WTC11 (cell line): ENCODE results near the gene PCNX3. TPM values are rescaled to one million over a fixed set of nuclear protein-coding genes. Genes with fewer than 3 reads are reported as not detected.

Experiments used
- ATAC-seq: fragments of 200-7000 bp; cut with Tn5 transposase; 2 replicates; pipeline ENCODE4 v1.10.0; 2021; ENCODE audit warnings: mild to moderate bottlenecking, moderate library complexity
- CTCF ChIA-PET: fragments of 300-600 bp; sonication (Branson Sonifier 250); formaldehyde crosslinking; loops from one replicate; lab custom pipeline; 2021; ENCODE audit warnings: antibody characterized with exemption; lab: Charles Lee
- POLR2A ChIA-PET: fragments of 350-600 bp; sonication (Branson Sonifier 250); formaldehyde crosslinking; loops from one replicate; lab custom pipeline; 2021; ENCODE audit warnings: antibody characterized with exemption; lab: Charles Lee
- DNase-seq: peaks from one replicate; pipeline ENCODE4 v3.0.0; 2021; ENCODE audit warnings: low spot score
- H3K27ac Mint-ChIP-seq: 2 replicates; pipeline ENCODE4 v1.8.0; 2021; ENCODE audit warnings: mixed read lengths
- H3K27me3 Mint-ChIP-seq: 2 replicates; pipeline ENCODE4 v1.8.0; 2021; ENCODE audit warnings: low read depth, mild to moderate bottlenecking, moderate library complexity, mixed read lengths
- H3K36me3 Mint-ChIP-seq: 2 replicates; pipeline ENCODE4 v1.8.0; 2021; ENCODE audit warnings: mixed read lengths
- H3K4me1 Mint-ChIP-seq: 2 replicates; pipeline ENCODE4 v1.8.0; 2022; ENCODE audit warnings: mixed read lengths
- H3K4me3 Mint-ChIP-seq: 2 replicates; pipeline ENCODE4 v1.8.0; 2021; ENCODE audit warnings: mild to moderate bottlenecking, moderate library complexity, mixed read lengths
- H3K9me3 Mint-ChIP-seq: 2 replicates; pipeline ENCODE4 v1.8.0; 2021; ENCODE audit warnings: mixed read lengths
- GTF2I ChIP-seq: fragments of 250-450 bp; sonication (Bioruptor Pico); conservative IDR thresholded peaks from 2 replicates; pipeline ENCODE4 v1.4.0; 2021; ENCODE audit warnings: mild to moderate bottlenecking
- NR3C1 ChIP-seq: sonication (generic); formaldehyde crosslinking; conservative IDR thresholded peaks from 2 replicates; pipeline ENCODE4 v1.8.1; 2023; ENCODE audit warnings: low read depth, mild to moderate bottlenecking, missing genetic modification reagents
- TP53 ChIP-seq: sonication (generic); formaldehyde crosslinking; IDR thresholded peaks from 2 replicates; pipeline ENCODE4 v1.8.1; 2023; ENCODE audit warnings: mild to moderate bottlenecking, missing genetic modification reagents
- ZBTB21 ChIP-seq: sonication (generic); formaldehyde crosslinking; IDR thresholded peaks from 2 replicates; pipeline ENCODE4 v1.8.1; 2023; ENCODE audit warnings: mild to moderate bottlenecking, missing genetic modification reagents, borderline replicate concordance
- ZNF138 ChIP-seq: sonication (generic); formaldehyde crosslinking; conservative IDR thresholded peaks from 2 replicates; pipeline ENCODE4 v1.8.1; 2022; ENCODE audit warnings: mild to moderate bottlenecking, moderate library complexity, missing genetic modification reagents
- ZNF263 ChIP-seq: sonication (generic); formaldehyde crosslinking; IDR thresholded peaks from 2 replicates; pipeline ENCODE4 v1.8.1; 2022; ENCODE audit warnings: low read depth, mild to moderate bottlenecking, moderate library complexity, missing genetic modification reagents
- total RNA-seq: library from RNA; stranded (reverse); gene quantifications from 3 replicates; pipeline ENCODE4 v1.2.3, GENCODE V29; 2021
- TF ChIP-seq, protein P1 (sequence below): sonication (generic); formaldehyde crosslinking; IDR thresholded peaks from 2 replicates; pipeline ENCODE4 v1.8.1; 2023; ENCODE audit warnings: mild to moderate bottlenecking, missing genetic modification reagents, moderate library complexity
- TF ChIP-seq, protein P2 (sequence below): sonication (generic); formaldehyde crosslinking; IDR thresholded peaks from 2 replicates; pipeline ENCODE4 v1.8.1; 2023; ENCODE audit warnings: mild to moderate bottlenecking, missing genetic modification reagents, borderline replicate concordance
- TF ChIP-seq, protein P3 (sequence below): fragments of 250-450 bp; sonication (Bioruptor Pico); IDR thresholded peaks from 2 replicates; pipeline ENCODE4 v1.9.0; 2021; ENCODE audit warnings: mild to moderate bottlenecking
- TF ChIP-seq, protein P4 (sequence below): fragments of 250-450 bp; sonication (Bioruptor Pico); IDR thresholded peaks from 2 replicates; pipeline ENCODE4 v1.9.0; 2021; ENCODE audit warnings: mild to moderate bottlenecking, borderline replicate concordance
- TF ChIP-seq, protein P5 (sequence below): sonication (generic); formaldehyde crosslinking; IDR thresholded peaks from 2 replicates; pipeline ENCODE4 v1.8.1; 2023; ENCODE audit warnings: mild to moderate bottlenecking, moderate library complexity, missing genetic modification reagents
- TF ChIP-seq, protein P6 (sequence below): sonication (generic); formaldehyde crosslinking; IDR thresholded peaks from 2 replicates; pipeline ENCODE4 v1.8.1; 2023; ENCODE audit warnings: mild to moderate bottlenecking, missing genetic modification reagents, moderate library complexity

The PCNX3 gene
- total RNA-seq, 1 experiment from 2014 or later: 51.6 TPM

DNA sequence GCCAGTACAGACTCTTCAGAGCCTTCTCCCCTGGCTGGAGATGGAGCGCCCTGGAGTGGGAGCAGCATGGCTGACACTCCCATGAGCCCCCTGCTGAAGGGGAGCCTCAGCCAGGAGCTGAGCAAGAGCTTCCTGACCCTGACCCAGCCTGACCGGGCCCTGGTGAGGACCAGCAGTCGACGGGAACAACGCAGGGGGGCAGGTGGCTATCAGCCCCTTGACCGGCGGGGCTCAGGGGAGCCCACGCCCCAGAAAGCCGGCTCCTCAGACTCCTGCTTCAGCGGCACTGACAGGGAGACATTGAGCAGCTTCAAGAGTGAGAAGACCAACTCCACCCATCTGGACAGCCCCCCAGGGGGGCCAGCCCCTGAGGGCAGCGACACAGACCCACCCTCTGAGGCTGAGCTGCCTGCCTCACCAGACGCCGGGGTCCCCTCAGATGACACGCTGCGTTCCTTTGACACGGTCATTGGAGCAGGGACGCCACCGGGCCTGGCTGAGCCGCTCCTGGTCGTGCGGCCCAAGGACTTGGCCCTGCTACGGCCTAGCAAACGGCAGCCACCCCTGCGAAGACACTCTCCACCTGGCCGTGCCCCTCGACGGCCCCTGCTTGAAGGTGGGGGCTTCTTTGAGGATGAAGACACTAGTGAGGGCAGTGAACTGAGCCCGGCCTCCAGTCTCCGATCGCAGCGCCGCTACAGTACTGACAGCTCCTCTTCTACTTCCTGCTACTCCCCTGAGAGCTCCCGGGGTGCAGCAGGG lies 2.6 kb downstream of the PCNX3 start:
- Mint-ChIP-seq H3K9me3 (no peaks in the 10 kb centered on the region), H3K36me3 (peaks cover 16% of the 10 kb centered on the region), H3K27ac (no peak overlapping the region), H3K27me3 (no peaks in the 10 kb centered on the region; the same call in 1 of the 2 replicates), H3K4me1 (peaks cover 10% of the 10 kb centered on the region), H3K4me3 (no peak overlapping the region; the same call in 1 of the 2 replicates)
- no peak for DNase-seq
- POLR2A ChIA-PET: no interaction called here
- CTCF ChIA-PET: interaction anchor here (0.6 to 2.0 kb wide), 2 partner anchors 8 to 270 kb away, joined by 3 to 6 read pairs; partner anchors contain the start of gene FIBP
- TF ChIP-seq, protein P1, sequence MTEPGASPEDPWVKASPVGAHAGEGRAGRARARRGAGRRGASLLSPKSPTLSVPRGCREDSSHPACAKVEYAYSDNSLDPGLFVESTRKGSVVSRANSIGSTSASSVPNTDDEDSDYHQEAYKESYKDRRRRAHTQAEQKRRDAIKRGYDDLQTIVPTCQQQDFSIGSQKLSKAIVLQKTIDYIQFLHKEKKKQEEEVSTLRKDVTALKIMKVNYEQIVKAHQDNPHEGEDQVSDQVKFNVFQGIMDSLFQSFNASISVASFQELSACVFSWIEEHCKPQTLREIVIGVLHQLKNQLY (CRISPR knock-in tag): no peak
- TF ChIP-seq ZBTB21 (CRISPR knock-in tag) (no peak), TP53 (CRISPR knock-in tag) (no peak), NR3C1 (CRISPR knock-in tag) (no peak), ZNF263 (CRISPR knock-in tag) (no peak), GTF2I (CRISPR knock-in tag) (no peak), ZNF138 (CRISPR knock-in tag) (no peak)
- TF ChIP-seq, protein P2, sequence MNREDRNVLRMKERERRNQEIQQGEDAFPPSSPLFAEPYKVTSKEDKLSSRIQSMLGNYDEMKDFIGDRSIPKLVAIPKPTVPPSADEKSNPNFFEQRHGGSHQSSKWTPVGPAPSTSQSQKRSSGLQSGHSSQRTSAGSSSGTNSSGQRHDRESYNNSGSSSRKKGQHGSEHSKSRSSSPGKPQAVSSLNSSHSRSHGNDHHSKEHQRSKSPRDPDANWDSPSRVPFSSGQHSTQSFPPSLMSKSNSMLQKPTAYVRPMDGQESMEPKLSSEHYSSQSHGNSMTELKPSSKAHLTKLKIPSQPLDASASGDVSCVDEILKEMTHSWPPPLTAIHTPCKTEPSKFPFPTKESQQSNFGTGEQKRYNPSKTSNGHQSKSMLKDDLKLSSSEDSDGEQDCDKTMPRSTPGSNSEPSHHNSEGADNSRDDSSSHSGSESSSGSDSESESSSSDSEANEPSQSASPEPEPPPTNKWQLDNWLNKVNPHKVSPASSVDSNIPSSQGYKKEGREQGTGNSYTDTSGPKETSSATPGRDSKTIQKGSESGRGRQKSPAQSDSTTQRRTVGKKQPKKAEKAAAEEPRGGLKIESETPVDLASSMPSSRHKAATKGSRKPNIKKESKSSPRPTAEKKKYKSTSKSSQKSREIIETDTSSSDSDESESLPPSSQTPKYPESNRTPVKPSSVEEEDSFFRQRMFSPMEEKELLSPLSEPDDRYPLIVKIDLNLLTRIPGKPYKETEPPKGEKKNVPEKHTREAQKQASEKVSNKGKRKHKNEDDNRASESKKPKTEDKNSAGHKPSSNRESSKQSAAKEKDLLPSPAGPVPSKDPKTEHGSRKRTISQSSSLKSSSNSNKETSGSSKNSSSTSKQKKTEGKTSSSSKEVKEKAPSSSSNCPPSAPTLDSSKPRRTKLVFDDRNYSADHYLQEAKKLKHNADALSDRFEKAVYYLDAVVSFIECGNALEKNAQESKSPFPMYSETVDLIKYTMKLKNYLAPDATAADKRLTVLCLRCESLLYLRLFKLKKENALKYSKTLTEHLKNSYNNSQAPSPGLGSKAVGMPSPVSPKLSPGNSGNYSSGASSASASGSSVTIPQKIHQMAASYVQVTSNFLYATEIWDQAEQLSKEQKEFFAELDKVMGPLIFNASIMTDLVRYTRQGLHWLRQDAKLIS (CRISPR knock-in tag): no peak
- TF ChIP-seq, protein P3, sequence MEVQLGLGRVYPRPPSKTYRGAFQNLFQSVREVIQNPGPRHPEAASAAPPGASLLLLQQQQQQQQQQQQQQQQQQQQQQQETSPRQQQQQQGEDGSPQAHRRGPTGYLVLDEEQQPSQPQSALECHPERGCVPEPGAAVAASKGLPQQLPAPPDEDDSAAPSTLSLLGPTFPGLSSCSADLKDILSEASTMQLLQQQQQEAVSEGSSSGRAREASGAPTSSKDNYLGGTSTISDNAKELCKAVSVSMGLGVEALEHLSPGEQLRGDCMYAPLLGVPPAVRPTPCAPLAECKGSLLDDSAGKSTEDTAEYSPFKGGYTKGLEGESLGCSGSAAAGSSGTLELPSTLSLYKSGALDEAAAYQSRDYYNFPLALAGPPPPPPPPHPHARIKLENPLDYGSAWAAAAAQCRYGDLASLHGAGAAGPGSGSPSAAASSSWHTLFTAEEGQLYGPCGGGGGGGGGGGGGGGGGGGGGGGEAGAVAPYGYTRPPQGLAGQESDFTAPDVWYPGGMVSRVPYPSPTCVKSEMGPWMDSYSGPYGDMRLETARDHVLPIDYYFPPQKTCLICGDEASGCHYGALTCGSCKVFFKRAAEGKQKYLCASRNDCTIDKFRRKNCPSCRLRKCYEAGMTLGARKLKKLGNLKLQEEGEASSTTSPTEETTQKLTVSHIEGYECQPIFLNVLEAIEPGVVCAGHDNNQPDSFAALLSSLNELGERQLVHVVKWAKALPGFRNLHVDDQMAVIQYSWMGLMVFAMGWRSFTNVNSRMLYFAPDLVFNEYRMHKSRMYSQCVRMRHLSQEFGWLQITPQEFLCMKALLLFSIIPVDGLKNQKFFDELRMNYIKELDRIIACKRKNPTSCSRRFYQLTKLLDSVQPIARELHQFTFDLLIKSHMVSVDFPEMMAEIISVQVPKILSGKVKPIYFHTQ: no peak
- TF ChIP-seq, protein P4, sequence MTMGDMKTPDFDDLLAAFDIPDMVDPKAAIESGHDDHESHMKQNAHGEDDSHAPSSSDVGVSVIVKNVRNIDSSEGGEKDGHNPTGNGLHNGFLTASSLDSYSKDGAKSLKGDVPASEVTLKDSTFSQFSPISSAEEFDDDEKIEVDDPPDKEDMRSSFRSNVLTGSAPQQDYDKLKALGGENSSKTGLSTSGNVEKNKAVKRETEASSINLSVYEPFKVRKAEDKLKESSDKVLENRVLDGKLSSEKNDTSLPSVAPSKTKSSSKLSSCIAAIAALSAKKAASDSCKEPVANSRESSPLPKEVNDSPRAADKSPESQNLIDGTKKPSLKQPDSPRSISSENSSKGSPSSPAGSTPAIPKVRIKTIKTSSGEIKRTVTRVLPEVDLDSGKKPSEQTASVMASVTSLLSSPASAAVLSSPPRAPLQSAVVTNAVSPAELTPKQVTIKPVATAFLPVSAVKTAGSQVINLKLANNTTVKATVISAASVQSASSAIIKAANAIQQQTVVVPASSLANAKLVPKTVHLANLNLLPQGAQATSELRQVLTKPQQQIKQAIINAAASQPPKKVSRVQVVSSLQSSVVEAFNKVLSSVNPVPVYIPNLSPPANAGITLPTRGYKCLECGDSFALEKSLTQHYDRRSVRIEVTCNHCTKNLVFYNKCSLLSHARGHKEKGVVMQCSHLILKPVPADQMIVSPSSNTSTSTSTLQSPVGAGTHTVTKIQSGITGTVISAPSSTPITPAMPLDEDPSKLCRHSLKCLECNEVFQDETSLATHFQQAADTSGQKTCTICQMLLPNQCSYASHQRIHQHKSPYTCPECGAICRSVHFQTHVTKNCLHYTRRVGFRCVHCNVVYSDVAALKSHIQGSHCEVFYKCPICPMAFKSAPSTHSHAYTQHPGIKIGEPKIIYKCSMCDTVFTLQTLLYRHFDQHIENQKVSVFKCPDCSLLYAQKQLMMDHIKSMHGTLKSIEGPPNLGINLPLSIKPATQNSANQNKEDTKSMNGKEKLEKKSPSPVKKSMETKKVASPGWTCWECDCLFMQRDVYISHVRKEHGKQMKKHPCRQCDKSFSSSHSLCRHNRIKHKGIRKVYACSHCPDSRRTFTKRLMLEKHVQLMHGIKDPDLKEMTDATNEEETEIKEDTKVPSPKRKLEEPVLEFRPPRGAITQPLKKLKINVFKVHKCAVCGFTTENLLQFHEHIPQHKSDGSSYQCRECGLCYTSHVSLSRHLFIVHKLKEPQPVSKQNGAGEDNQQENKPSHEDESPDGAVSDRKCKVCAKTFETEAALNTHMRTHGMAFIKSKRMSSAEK: no peak
- TF ChIP-seq, protein P5, sequence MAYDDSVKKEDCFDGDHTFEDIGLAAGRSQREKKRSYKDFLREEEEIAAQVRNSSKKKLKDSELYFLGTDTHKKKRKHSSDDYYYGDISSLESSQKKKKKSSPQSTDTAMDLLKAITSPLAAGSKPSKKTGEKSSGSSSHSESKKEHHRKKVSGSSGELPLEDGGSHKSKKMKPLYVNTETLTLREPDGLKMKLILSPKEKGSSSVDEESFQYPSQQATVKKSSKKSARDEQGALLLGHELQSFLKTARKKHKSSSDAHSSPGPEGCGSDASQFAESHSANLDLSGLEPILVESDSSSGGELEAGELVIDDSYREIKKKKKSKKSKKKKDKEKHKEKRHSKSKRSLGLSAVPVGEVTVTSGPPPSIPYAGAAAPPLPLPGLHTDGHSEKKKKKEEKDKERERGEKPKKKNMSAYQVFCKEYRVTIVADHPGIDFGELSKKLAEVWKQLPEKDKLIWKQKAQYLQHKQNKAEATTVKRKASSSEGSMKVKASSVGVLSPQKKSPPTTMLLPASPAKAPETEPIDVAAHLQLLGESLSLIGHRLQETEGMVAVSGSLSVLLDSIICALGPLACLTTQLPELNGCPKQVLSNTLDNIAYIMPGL (CRISPR knock-in tag): no peak
- TF ChIP-seq, protein P6, sequence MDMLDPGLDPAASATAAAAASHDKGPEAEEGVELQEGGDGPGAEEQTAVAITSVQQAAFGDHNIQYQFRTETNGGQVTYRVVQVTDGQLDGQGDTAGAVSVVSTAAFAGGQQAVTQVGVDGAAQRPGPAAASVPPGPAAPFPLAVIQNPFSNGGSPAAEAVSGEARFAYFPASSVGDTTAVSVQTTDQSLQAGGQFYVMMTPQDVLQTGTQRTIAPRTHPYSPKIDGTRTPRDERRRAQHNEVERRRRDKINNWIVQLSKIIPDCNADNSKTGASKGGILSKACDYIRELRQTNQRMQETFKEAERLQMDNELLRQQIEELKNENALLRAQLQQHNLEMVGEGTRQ (CRISPR knock-in tag): no peak
- no peak for ATAC-seq
